NCI-H2196 treated with DMSO at 0.1 percent for 48 hours (cell line): ENCODE data around the gene ULBP2.
"Not testable (repeated sequence)": the region's sequence is repeated elsewhere in the genome, so short reads cannot be mapped to it uniquely, and the experiment has no call there.

Experiments
- DNase-seq: peaks from one replicate; lab custom pipeline; 2025; ENCODE audit not compliant: unreplicated experiment; lab: John Stamatoyannopoulos, UW

The ULBP2 gene

GRCh38 chr6:149908480-149908879 lies 33.3 kb upstream of the ULBP2 start:
- not testable (repeated sequence) for DNase-seq

- no peak for DNase-seq
Measured at GRCh38 chr6:149909701-149910470, 31.9 kb upstream of the ULBP2 start.

GRCh38 chr6:149910721-149911151 lies 31.1 kb upstream of the ULBP2 start:
- DNase-seq = no peak

GRCh38 chr6:149912680-149913079 lies 29.1 kb upstream of the ULBP2 start:
- DNase-seq = not testable (repeated sequence)

- no peak for DNase-seq
Measured at GRCh38 chr6:149913085-149913484, 28.7 kb upstream of the ULBP2 start.

GRCh38 chr6:149913540-149914240 lies 28.1 kb upstream of the ULBP2 start:
- DNase-seq = no peak

GRCh38 chr6:149915970-149916865 lies 25.6 kb upstream of the ULBP2 start:
- DNase-seq = no peak

- no peak for DNase-seq
Measured at GRCh38 chr6:149917679-149918078, 24.1 kb upstream of the ULBP2 start.

- no peak for DNase-seq
Measured at GRCh38 chr6:149918151-149918905, 23.5 kb upstream of the ULBP2 start.

GRCh38 chr6:149919126-149919833 lies 22.5 kb upstream of the ULBP2 start:
- not testable (repeated sequence) for DNase-seq

- DNase-seq = no peak
Measured at GRCh38 chr6:149919834-149920225, 22.0 kb upstream of the ULBP2 start.

- DNase-seq = no peak
Measured at GRCh38 chr6:149921361-149921760, 20.5 kb upstream of the ULBP2 start.

- not testable (repeated sequence) for DNase-seq
Measured at GRCh38 chr6:149922091-149922490, 19.7 kb upstream of the ULBP2 start.

GRCh38 chr6:149922642-149923326 lies 19.0 kb upstream of the ULBP2 start, which contains the start of gene RAET1G:
Gene RAET1G (minus strand): TSS chr6:149923121. CDS start chr6:149923010, 111 bp downstream.
- DNase-seq = peak; percentile 45

- DNase-seq = no peak
Measured at GRCh38 chr6:149923327-149923986, 18.4 kb upstream of the ULBP2 start.

GRCh38 chr6:149924206-149924932 lies 17.4 kb upstream of the ULBP2 start:
- DNase-seq = no peak

GRCh38 chr6:149924933-149925252 lies 16.9 kb upstream of the ULBP2 start:
- no peak for DNase-seq

GRCh38 chr6:149925253-149925973 lies 16.4 kb upstream of the ULBP2 start:
- no peak for DNase-seq
